Measurements from ENCODE around the gene CCDC28A.

- TF ChIP-seq ZNF274 (IDR thresholded peaks at IDR 0.05; ENCODE audit: low read depth, low read length) = no peak
- TF ChIP-seq, protein P1, sequence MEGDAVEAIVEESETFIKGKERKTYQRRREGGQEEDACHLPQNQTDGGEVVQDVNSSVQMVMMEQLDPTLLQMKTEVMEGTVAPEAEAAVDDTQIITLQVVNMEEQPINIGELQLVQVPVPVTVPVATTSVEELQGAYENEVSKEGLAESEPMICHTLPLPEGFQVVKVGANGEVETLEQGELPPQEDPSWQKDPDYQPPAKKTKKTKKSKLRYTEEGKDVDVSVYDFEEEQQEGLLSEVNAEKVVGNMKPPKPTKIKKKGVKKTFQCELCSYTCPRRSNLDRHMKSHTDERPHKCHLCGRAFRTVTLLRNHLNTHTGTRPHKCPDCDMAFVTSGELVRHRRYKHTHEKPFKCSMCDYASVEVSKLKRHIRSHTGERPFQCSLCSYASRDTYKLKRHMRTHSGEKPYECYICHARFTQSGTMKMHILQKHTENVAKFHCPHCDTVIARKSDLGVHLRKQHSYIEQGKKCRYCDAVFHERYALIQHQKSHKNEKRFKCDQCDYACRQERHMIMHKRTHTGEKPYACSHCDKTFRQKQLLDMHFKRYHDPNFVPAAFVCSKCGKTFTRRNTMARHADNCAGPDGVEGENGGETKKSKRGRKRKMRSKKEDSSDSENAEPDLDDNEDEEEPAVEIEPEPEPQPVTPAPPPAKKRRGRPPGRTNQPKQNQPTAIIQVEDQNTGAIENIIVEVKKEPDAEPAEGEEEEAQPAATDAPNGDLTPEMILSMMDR (IDR thresholded peaks at IDR 0.05 in 2 of 3, conservative IDR thresholded peaks at IDR 0.05 in 1 of 3; ENCODE audit: borderline replicate concordance in 1 of 3, insufficient read depth in 1 of 3, low read depth in 2 of 3, low read length in 2 of 3) = peak; percentile 49 to 84 (median 76)
Observed at GRCh38 chr6:138765896-138766655, 7.5 kb upstream of the CCDC28A start.

Data from HCT116 (cell line).